HG03025 (cell line): ENCODE results near the gene MITD1.
"Not testable (repeated sequence)": the region's sequence is repeated elsewhere in the genome, so short reads cannot be mapped to it uniquely, and the experiment has no call there.

Experiments used
- ATAC-seq: cut with Tn5 transposase; IDR thresholded peaks from one replicate; pipeline ENCODE4 v1.9.1; 2021; ENCODE audit warnings: mild to moderate bottlenecking, moderate library complexity; ENCODE audit not compliant: unreplicated experiment, low FRiP score

Gene MITD1

GRCh38 chr2:99180755-99181623 is at the start of gene MITD1, which contains the start of gene MRPL30:
Gene MITD1, minus strand, starts transcription at chr2:99181058. Its CDS starts 77 bp downstream, at chr2:99180981.
Gene MRPL30, plus strand, starts transcription at chr2:99181184. Its CDS starts 5,020 bp downstream, at chr2:99186204.
- ATAC-seq, result peak; percentile 93

- ATAC-seq, result no peak
These were observed 37.2 kb upstream of the MITD1 start for GRCh38 chr2:99217929-99218501.

GRCh38 chr2:99216096-99216495 is 35.2 kb upstream of the MITD1 start:
- no peak for ATAC-seq

GRCh38 chr2:99205491-99205890 is 24.6 kb upstream of the MITD1 start:
- no peak for ATAC-seq

GRCh38 chr2:99201959-99202678 is 21.3 kb upstream of the MITD1 start:
- ATAC-seq, result no peak

- no peak for ATAC-seq
These were observed 19.4 kb upstream of the MITD1 start for GRCh38 chr2:99200076-99200800.

- ATAC-seq, result no peak
These were observed 17.4 kb upstream of the MITD1 start for GRCh38 chr2:99198103-99198841.

GRCh38 chr2:99192364-99192763 is 11.5 kb upstream of the MITD1 start:
- not testable (repeated sequence) for ATAC-seq

- ATAC-seq, result no peak
These were observed 9.7 kb upstream of the MITD1 start for GRCh38 chr2:99190548-99190947.

- no peak for ATAC-seq
These were observed 7.5 kb upstream of the MITD1 start for GRCh38 chr2:99188357-99188756.

GRCh38 chr2:99187011-99187410 is 6.2 kb upstream of the MITD1 start:
- no peak for ATAC-seq

- no peak for ATAC-seq
These were observed 4.0 kb upstream of the MITD1 start for GRCh38 chr2:99184811-99185210.

GRCh38 chr2:99183025-99183424 is 2.2 kb upstream of the MITD1 start:
- ATAC-seq, result no peak

GRCh38 chr2:99181624-99182000 is 754 bp upstream of the MITD1 start:
- ATAC-seq, result no peak

- no peak for ATAC-seq
These were observed 9.3 kb downstream of the MITD1 start for GRCh38 chr2:99171377-99172140.

GRCh38 chr2:99169534-99169933 is 11.3 kb downstream of the MITD1 start:
- ATAC-seq, result no peak

GRCh38 chr2:99166218-99166617 is 14.6 kb downstream of the MITD1 start:
- ATAC-seq, result no peak

GRCh38 chr2:99159594-99159993 is 21.3 kb downstream of the MITD1 start:
- ATAC-seq, result no peak

GRCh38 chr2:99158599-99158998 is 22.3 kb downstream of the MITD1 start:
- ATAC-seq, result no peak
